ENCODE data around the gene SPIC.

DNA sequence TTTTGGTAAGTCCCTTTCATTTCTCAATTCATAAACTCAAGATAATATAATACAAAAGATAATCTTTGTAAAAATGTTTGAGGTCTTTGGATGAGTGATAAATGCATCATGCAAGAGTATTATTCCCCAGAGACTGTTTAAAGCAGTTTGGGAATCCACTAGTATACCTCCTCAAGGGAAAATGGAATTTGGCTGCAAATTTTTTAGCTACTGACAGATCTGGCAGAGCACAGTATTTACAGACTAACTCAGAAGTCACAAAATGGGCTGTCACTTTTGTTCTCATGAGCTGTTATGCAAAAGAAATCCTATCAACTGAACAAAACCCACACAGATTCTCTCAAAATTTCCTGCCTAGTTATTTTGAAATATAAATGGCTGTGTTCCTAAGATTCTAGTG, 9.9 kb downstream of the SPIC start:
- TF ChIP-seq EZH2 (IDR thresholded peaks at IDR 0.05) (no peak), EZH2phosphoT487 (IDR thresholded peaks at IDR 0.05) (no peak)
- TF ChIP-seq, protein P1, sequence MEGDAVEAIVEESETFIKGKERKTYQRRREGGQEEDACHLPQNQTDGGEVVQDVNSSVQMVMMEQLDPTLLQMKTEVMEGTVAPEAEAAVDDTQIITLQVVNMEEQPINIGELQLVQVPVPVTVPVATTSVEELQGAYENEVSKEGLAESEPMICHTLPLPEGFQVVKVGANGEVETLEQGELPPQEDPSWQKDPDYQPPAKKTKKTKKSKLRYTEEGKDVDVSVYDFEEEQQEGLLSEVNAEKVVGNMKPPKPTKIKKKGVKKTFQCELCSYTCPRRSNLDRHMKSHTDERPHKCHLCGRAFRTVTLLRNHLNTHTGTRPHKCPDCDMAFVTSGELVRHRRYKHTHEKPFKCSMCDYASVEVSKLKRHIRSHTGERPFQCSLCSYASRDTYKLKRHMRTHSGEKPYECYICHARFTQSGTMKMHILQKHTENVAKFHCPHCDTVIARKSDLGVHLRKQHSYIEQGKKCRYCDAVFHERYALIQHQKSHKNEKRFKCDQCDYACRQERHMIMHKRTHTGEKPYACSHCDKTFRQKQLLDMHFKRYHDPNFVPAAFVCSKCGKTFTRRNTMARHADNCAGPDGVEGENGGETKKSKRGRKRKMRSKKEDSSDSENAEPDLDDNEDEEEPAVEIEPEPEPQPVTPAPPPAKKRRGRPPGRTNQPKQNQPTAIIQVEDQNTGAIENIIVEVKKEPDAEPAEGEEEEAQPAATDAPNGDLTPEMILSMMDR (IDR thresholded peaks at IDR 0.05), result no peak
